ENCODE results near the gene FXN. TPM values are rescaled to one million over a fixed set of nuclear protein-coding genes. Genes with fewer than 3 reads are reported as not detected.

FXN gene
- total and polyA plus RNA-seq, 4 donors, result 4.7 to 41.7 (median 23.9) TPM

DNA sequence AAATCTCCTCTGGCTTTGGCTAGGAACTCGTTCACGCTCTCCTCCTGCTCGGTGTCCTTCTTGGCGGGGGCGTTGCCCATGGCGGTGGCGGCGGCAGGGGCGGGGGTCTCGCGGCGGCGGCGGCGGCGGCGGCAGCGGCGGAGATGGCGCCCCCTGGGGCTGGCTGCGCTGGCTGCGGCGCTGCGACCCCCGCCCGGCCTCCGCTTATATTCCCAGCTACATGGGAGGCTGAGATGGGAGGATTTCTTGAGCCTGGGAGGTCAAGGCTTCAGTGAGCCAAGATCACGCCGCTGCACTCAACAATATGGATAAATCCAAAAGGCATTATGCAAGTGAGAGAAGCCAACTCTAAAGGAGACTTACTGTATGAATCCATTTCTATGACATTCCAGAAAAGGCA lies 21.5 kb upstream of the FXN start, which contains the start of gene PRKACG:
TSS of gene PRKACG (minus strand) at position 101 of the 400 bp plus-strand sequence. CDS start at position 80, 21 bp downstream.
- Histone ChIP-seq H3K27ac (ENCODE audit: low read depth in 1 of 2, low read length in 2 of 2) (no peak within 1 kb of the TSS), H3K4me1 (ENCODE audit: control insufficient read depth in 4 of 4, insufficient read depth in 4 of 4, low read length in 3 of 4) (peaks cover 0 to 3% (median 0%) of the 10 kb centered on the region in 4 donors), H3K27me3 (ENCODE audit: control insufficient read depth in 4 of 4, insufficient read depth in 4 of 4, low read length in 3 of 4) (no peaks in the 10 kb centered on the region), H3K9ac (ENCODE audit: low read depth in 1 of 2, low read length in 2 of 2) (no peak within 1 kb of the TSS), H3K9me3 (ENCODE audit: control insufficient read depth in 4 of 4, low read length in 3 of 4) (no peaks in the 10 kb centered on the region), H3K4me3 (ENCODE audit: low read depth in 1 of 3, low read length in 3 of 3) (no peak within 1 kb of the TSS), H3K36me3 (ENCODE audit: control insufficient read depth in 4 of 4, insufficient read depth in 3 of 4, low read depth in 1 of 4, low read length in 3 of 4) (no peaks in the 10 kb centered on the region)
- DNase-seq (ENCODE audit: low spot score), result no peak
- WGBS, result 93% methylated on average over 29 of the region's 29 CpGs
- TF ChIP-seq JUND (IDR thresholded peaks at IDR 0.05) (no peak), FOXA2 (IDR thresholded peaks at IDR 0.05) (no peak), RAD21 (IDR thresholded peaks at IDR 0.05) (no peak), HNF4A (conservative IDR thresholded peaks at IDR 0.05) (no peak), HNF4G (IDR thresholded peaks at IDR 0.05) (no peak), RXRA (IDR thresholded peaks at IDR 0.05) (no peak), YY1 (IDR thresholded peaks at IDR 0.05) (no peak), TAF1 (conservative IDR thresholded peaks at IDR 0.05) (no peak), FOXA1 (IDR thresholded peaks at IDR 0.05) (no peak), EGR1 (IDR thresholded peaks at IDR 0.05; ENCODE audit: low read depth in 2 of 2) (no peak), NR2F2 (IDR thresholded peaks at IDR 0.05) (no peak), GABPA (IDR thresholded peaks at IDR 0.05 in 1 of 2, conservative IDR thresholded peaks at IDR 0.05 in 1 of 2) (no peak), SP1 (IDR thresholded peaks at IDR 0.05) (no peak)
- TF ChIP-seq, protein P1, sequence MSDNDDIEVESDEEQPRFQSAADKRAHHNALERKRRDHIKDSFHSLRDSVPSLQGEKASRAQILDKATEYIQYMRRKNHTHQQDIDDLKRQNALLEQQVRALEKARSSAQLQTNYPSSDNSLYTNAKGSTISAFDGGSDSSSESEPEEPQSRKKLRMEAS (IDR thresholded peaks at IDR 0.05), result no peak
- TF ChIP-seq, protein P2, sequence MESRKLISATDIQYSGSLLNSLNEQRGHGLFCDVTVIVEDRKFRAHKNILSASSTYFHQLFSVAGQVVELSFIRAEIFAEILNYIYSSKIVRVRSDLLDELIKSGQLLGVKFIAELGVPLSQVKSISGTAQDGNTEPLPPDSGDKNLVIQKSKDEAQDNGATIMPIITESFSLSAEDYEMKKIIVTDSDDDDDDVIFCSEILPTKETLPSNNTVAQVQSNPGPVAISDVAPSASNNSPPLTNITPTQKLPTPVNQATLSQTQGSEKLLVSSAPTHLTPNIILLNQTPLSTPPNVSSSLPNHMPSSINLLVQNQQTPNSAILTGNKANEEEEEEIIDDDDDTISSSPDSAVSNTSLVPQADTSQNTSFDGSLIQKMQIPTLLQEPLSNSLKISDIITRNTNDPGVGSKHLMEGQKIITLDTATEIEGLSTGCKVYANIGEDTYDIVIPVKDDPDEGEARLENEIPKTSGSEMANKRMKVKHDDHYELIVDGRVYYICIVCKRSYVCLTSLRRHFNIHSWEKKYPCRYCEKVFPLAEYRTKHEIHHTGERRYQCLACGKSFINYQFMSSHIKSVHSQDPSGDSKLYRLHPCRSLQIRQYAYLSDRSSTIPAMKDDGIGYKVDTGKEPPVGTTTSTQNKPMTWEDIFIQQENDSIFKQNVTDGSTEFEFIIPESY (IDR thresholded peaks at IDR 0.05), result no peak
- TF ChIP-seq, protein P3, sequence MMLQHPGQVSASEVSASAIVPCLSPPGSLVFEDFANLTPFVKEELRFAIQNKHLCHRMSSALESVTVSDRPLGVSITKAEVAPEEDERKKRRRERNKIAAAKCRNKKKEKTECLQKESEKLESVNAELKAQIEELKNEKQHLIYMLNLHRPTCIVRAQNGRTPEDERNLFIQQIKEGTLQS (IDR thresholded peaks at IDR 0.05), result no peak
- TF ChIP-seq, protein P4, sequence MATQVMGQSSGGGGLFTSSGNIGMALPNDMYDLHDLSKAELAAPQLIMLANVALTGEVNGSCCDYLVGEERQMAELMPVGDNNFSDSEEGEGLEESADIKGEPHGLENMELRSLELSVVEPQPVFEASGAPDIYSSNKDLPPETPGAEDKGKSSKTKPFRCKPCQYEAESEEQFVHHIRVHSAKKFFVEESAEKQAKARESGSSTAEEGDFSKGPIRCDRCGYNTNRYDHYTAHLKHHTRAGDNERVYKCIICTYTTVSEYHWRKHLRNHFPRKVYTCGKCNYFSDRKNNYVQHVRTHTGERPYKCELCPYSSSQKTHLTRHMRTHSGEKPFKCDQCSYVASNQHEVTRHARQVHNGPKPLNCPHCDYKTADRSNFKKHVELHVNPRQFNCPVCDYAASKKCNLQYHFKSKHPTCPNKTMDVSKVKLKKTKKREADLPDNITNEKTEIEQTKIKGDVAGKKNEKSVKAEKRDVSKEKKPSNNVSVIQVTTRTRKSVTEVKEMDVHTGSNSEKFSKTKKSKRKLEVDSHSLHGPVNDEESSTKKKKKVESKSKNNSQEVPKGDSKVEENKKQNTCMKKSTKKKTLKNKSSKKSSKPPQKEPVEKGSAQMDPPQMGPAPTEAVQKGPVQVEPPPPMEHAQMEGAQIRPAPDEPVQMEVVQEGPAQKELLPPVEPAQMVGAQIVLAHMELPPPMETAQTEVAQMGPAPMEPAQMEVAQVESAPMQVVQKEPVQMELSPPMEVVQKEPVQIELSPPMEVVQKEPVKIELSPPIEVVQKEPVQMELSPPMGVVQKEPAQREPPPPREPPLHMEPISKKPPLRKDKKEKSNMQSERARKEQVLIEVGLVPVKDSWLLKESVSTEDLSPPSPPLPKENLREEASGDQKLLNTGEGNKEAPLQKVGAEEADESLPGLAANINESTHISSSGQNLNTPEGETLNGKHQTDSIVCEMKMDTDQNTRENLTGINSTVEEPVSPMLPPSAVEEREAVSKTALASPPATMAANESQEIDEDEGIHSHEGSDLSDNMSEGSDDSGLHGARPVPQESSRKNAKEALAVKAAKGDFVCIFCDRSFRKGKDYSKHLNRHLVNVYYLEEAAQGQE (IDR thresholded peaks at IDR 0.05), result no peak
- TF ChIP-seq, protein P5, sequence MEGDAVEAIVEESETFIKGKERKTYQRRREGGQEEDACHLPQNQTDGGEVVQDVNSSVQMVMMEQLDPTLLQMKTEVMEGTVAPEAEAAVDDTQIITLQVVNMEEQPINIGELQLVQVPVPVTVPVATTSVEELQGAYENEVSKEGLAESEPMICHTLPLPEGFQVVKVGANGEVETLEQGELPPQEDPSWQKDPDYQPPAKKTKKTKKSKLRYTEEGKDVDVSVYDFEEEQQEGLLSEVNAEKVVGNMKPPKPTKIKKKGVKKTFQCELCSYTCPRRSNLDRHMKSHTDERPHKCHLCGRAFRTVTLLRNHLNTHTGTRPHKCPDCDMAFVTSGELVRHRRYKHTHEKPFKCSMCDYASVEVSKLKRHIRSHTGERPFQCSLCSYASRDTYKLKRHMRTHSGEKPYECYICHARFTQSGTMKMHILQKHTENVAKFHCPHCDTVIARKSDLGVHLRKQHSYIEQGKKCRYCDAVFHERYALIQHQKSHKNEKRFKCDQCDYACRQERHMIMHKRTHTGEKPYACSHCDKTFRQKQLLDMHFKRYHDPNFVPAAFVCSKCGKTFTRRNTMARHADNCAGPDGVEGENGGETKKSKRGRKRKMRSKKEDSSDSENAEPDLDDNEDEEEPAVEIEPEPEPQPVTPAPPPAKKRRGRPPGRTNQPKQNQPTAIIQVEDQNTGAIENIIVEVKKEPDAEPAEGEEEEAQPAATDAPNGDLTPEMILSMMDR (IDR thresholded peaks at IDR 0.05; ENCODE audit: low read depth, low read length, missing input control), result no peak
